ENCODE results near the gene PLXNA4. TPM values are rescaled to one million over a fixed set of nuclear protein-coding genes. Genes with fewer than 3 reads are reported as not detected.

PLXNA4 gene
- total and polyA plus RNA-seq, 4 donors, result 0.04 to 1.1 (median 0.41) TPM

DNA sequence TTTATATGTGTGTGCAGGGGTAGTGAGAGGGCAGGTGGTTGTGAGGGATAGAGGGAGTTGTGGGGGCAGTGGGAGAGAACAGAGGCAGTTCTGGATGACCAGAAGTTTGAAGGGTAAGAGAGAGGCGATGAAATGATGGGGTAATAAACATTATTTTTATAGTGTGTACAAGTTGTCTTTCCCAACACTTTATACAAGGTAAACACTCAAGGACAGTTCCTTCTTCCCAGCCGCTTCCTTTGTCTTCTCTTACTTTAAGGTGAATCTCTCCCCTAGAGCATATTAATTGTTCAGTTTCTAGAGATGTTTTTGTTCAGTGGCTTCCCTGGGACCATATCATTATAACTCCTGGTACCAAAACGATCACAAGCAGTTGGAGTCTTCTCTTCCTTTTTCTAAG is 475.8 kb downstream of the PLXNA4 start:
- 78% methylated on average over 3 of the region's 3 CpGs for WGBS
- DNase-seq (ENCODE audit: low spot score), result no peak
- no peak overlapping the region for H3K4me3 ChIP-seq (ENCODE audit: low read depth in 1 of 3, low read length in 3 of 3)
- H3K27me3 ChIP-seq (ENCODE audit: control insufficient read depth in 4 of 4, insufficient read depth in 4 of 4, low read length in 3 of 4), result no peaks in the 10 kb centered on the region
- no peak overlapping the region for H3K27ac ChIP-seq (ENCODE audit: low read depth in 1 of 2, low read length in 2 of 2)
- no peaks in the 10 kb centered on the region for H3K36me3 ChIP-seq (ENCODE audit: control insufficient read depth in 4 of 4, insufficient read depth in 3 of 4, low read depth in 1 of 4, low read length in 3 of 4)
- TF ChIP-seq GABPA (IDR thresholded peaks at IDR 0.05 in 1 of 2, conservative IDR thresholded peaks at IDR 0.05 in 1 of 2), result no peak
- TF ChIP-seq, protein P1, sequence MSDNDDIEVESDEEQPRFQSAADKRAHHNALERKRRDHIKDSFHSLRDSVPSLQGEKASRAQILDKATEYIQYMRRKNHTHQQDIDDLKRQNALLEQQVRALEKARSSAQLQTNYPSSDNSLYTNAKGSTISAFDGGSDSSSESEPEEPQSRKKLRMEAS (IDR thresholded peaks at IDR 0.05), result no peak
- no peak for TF ChIP-seq EGR1 (IDR thresholded peaks at IDR 0.05; ENCODE audit: low read depth in 2 of 2)
- no peak overlapping the region for H3K9ac ChIP-seq (ENCODE audit: low read depth in 1 of 2, low read length in 2 of 2)
- H3K4me1 ChIP-seq (ENCODE audit: control insufficient read depth in 4 of 4, insufficient read depth in 4 of 4, low read length in 3 of 4), result no peaks in the 10 kb centered on the region
- H3K9me3 ChIP-seq (ENCODE audit: control insufficient read depth in 4 of 4, low read length in 3 of 4), result no peaks in the 10 kb centered on the region

DNA sequence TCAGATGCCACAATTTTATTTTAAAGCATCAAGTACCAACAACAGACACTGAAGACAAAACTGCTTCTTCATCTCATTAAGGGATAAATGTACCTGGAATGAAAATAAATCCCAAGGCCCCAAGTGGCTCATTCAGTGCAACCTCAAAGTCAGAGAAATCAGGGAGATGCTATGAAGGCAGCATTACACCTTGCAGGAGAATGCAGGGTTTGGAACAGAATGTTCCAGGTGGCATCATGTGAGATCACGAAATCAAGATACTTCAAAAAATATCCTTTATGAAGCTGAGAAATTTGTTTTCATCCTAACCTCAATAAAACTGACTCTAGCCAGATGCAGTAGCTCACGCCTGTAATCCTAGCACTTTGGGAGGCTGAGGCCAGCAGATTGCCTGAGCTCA is 477.1 kb downstream of the PLXNA4 start:
- 83% methylated on average over 2 of the region's 2 CpGs for WGBS
- H3K4me1 ChIP-seq (ENCODE audit: control insufficient read depth in 4 of 4, insufficient read depth in 4 of 4, low read length in 3 of 4), result no peaks in the 10 kb centered on the region
- no peak overlapping the region for H3K27ac ChIP-seq (ENCODE audit: low read depth in 1 of 2, low read length in 2 of 2)
- no peak overlapping the region for H3K4me3 ChIP-seq (ENCODE audit: low read depth in 1 of 3, low read length in 3 of 3)
- H3K9ac ChIP-seq (ENCODE audit: low read depth in 1 of 2, low read length in 2 of 2), result no peak overlapping the region
- TF ChIP-seq JUND (IDR thresholded peaks at IDR 0.05) (no peak), HNF4G (IDR thresholded peaks at IDR 0.05) (no peak), GABPA (IDR thresholded peaks at IDR 0.05 in 1 of 2, conservative IDR thresholded peaks at IDR 0.05 in 1 of 2) (no peak), RXRA (IDR thresholded peaks at IDR 0.05) (no peak), FOXA2 (IDR thresholded peaks at IDR 0.05) (no peak), TAF1 (conservative IDR thresholded peaks at IDR 0.05) (no peak)
- TF ChIP-seq, protein P1 (IDR thresholded peaks at IDR 0.05), result no peak
- DNase-seq (ENCODE audit: low spot score), result no peak
- no peaks in the 10 kb centered on the region for H3K9me3 ChIP-seq (ENCODE audit: control insufficient read depth in 4 of 4, low read length in 3 of 4)
- no peaks in the 10 kb centered on the region for H3K36me3 ChIP-seq (ENCODE audit: control insufficient read depth in 4 of 4, insufficient read depth in 3 of 4, low read depth in 1 of 4, low read length in 3 of 4)
- H3K27me3 ChIP-seq (ENCODE audit: control insufficient read depth in 4 of 4, insufficient read depth in 4 of 4, low read length in 3 of 4), result no peaks in the 10 kb centered on the region

DNA sequence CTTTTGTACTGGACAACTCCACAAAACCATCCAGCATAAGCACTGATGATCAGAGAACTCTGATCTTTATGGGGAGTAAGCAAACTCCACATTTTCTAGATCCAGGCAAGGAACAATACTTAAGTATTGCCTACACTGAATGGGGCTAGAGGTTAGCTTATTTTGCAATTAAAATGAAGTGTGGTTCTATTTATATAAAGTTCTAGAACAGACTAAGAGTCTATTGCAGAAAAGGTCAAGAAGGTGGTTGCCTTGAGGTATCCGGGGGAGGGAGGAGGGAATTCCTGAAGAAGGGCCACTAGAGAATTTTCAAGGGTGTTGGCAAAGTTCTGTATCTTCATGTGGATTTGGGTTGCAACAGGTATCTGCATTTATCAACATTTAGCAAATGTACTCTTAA is 477.9 kb downstream of the PLXNA4 start:
- no peaks in the 10 kb centered on the region for H3K4me1 ChIP-seq (ENCODE audit: control insufficient read depth in 4 of 4, insufficient read depth in 4 of 4, low read length in 3 of 4)
- H3K9ac ChIP-seq (ENCODE audit: low read depth in 1 of 2, low read length in 2 of 2), result no peak overlapping the region
- 78% methylated on average over 1 of the region's 1 CpG for WGBS
- H3K9me3 ChIP-seq (ENCODE audit: control insufficient read depth in 4 of 4, low read length in 3 of 4), result no peaks in the 10 kb centered on the region
- no peak overlapping the region for H3K27ac ChIP-seq (ENCODE audit: low read depth in 1 of 2, low read length in 2 of 2)
- H3K36me3 ChIP-seq (ENCODE audit: control insufficient read depth in 4 of 4, insufficient read depth in 3 of 4, low read depth in 1 of 4, low read length in 3 of 4), result no peaks in the 10 kb centered on the region
- DNase-seq (ENCODE audit: low spot score), result no peak
- TF ChIP-seq, protein P1 (IDR thresholded peaks at IDR 0.05), result no peak
- TF ChIP-seq, protein P2, sequence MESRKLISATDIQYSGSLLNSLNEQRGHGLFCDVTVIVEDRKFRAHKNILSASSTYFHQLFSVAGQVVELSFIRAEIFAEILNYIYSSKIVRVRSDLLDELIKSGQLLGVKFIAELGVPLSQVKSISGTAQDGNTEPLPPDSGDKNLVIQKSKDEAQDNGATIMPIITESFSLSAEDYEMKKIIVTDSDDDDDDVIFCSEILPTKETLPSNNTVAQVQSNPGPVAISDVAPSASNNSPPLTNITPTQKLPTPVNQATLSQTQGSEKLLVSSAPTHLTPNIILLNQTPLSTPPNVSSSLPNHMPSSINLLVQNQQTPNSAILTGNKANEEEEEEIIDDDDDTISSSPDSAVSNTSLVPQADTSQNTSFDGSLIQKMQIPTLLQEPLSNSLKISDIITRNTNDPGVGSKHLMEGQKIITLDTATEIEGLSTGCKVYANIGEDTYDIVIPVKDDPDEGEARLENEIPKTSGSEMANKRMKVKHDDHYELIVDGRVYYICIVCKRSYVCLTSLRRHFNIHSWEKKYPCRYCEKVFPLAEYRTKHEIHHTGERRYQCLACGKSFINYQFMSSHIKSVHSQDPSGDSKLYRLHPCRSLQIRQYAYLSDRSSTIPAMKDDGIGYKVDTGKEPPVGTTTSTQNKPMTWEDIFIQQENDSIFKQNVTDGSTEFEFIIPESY (IDR thresholded peaks at IDR 0.05), result no peak
- TF ChIP-seq HNF4G (IDR thresholded peaks at IDR 0.05) (no peak), HNF4A (conservative IDR thresholded peaks at IDR 0.05) (no peak), FOXA1 (IDR thresholded peaks at IDR 0.05) (no peak), RAD21 (IDR thresholded peaks at IDR 0.05) (no peak), JUND (IDR thresholded peaks at IDR 0.05) (no peak), EGR1 (IDR thresholded peaks at IDR 0.05; ENCODE audit: low read depth in 2 of 2) (no peak)
- TF ChIP-seq, protein P3, sequence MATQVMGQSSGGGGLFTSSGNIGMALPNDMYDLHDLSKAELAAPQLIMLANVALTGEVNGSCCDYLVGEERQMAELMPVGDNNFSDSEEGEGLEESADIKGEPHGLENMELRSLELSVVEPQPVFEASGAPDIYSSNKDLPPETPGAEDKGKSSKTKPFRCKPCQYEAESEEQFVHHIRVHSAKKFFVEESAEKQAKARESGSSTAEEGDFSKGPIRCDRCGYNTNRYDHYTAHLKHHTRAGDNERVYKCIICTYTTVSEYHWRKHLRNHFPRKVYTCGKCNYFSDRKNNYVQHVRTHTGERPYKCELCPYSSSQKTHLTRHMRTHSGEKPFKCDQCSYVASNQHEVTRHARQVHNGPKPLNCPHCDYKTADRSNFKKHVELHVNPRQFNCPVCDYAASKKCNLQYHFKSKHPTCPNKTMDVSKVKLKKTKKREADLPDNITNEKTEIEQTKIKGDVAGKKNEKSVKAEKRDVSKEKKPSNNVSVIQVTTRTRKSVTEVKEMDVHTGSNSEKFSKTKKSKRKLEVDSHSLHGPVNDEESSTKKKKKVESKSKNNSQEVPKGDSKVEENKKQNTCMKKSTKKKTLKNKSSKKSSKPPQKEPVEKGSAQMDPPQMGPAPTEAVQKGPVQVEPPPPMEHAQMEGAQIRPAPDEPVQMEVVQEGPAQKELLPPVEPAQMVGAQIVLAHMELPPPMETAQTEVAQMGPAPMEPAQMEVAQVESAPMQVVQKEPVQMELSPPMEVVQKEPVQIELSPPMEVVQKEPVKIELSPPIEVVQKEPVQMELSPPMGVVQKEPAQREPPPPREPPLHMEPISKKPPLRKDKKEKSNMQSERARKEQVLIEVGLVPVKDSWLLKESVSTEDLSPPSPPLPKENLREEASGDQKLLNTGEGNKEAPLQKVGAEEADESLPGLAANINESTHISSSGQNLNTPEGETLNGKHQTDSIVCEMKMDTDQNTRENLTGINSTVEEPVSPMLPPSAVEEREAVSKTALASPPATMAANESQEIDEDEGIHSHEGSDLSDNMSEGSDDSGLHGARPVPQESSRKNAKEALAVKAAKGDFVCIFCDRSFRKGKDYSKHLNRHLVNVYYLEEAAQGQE (IDR thresholded peaks at IDR 0.05), result no peak
- H3K27me3 ChIP-seq (ENCODE audit: control insufficient read depth in 4 of 4, insufficient read depth in 4 of 4, low read length in 3 of 4), result no peaks in the 10 kb centered on the region
- no peak overlapping the region for H3K4me3 ChIP-seq (ENCODE audit: low read depth in 1 of 3, low read length in 3 of 3)
